OCI-LY7 (cell line): ENCODE data around the gene STK16. TPM values are rescaled to one million over a fixed set of nuclear protein-coding genes. Genes with fewer than 3 reads are reported as not detected.

Experiments used
- Bru-seq: library from RNA; stranded (reverse); fragments of 400-500 nt; gene quantifications from one replicate; lab custom pipeline; 2021; lab: Mats Ljungman, UMichigan
- BruChase-seq, 2 experiments: library from RNA; stranded (reverse); fragments of 400-500 nt; gene quantifications; one replicate each; lab custom pipeline; 2021; lab: Mats Ljungman, UMichigan
- BruUV-seq: library from RNA; stranded (reverse); fragments of 400-500 nt; replicated peaks from 2 replicates; lab custom pipeline; 2021; lab: Mats Ljungman, UMichigan
- CTCF ChIA-PET: fragments of 300-600 bp; sonication (Branson Sonifier 250); formaldehyde crosslinking; loops from one replicate; lab custom pipeline; 2022; ENCODE audit warnings: antibody characterized with exemption; ENCODE audit not compliant: unreplicated experiment; lab: Charles Lee
- POLR2A ChIA-PET: fragments of 300-600 bp; sonication (Branson Sonifier 250); formaldehyde crosslinking; loops from one replicate; lab custom pipeline; 2022; ENCODE audit warnings: antibody characterized with exemption; lab: Charles Lee
- DNase-seq: peaks from one replicate; pipeline ENCODE4 v3.0.0-alpha.2; 2015; ENCODE audit warnings: low spot score
- H2AFZ ChIP-seq: fragments of 200-600 bp; sonication (generic), shearing (Covaris generic); 2 replicates; pipeline ENCODE4 v1.6.1; 2014; ENCODE audit warnings: mild to moderate bottlenecking, antibody characterized with exemption, low read length, moderate library complexity
- H3K27ac ChIP-seq: fragments of 200-600 bp; sonication (generic); 2 replicates; pipeline ENCODE4 v1.5.1; 2014; ENCODE audit warnings: mixed run types, low read depth, mild to moderate bottlenecking, moderate library complexity, low read length, inconsistent platforms; ENCODE audit not compliant: poor library complexity, severe bottlenecking
- H3K36me3 ChIP-seq: fragments of 200-600 bp; sonication (generic); 2 replicates; pipeline ENCODE4 v1.6.1; 2014; ENCODE audit warnings: mild to moderate bottlenecking, antibody characterized with exemption, low read length, moderate library complexity, mixed read lengths; ENCODE audit not compliant: insufficient read depth
- H3K4me1 ChIP-seq: fragments of 200-600 bp; sonication (generic); 2 replicates; pipeline ENCODE4 v1.5.1; 2014; ENCODE audit warnings: mild to moderate bottlenecking, low read length; ENCODE audit not compliant: insufficient read depth, poor library complexity, severe bottlenecking
- H3K4me2 ChIP-seq: fragments of 200-600 bp; sonication (generic); 2 replicates; pipeline ENCODE4 v1.6.1; 2014; ENCODE audit warnings: mild to moderate bottlenecking, low read length
- H3K4me3 ChIP-seq: fragments of 200-600 bp; sonication (generic); 2 replicates; pipeline ENCODE4 v1.5.1; 2014; ENCODE audit warnings: mild to moderate bottlenecking, low read depth, low read length; ENCODE audit not compliant: poor library complexity, severe bottlenecking
- H3K79me2 ChIP-seq: fragments of 200-600 bp; sonication (generic); 2 replicates; pipeline ENCODE4 v1.6.1; 2016; ENCODE audit warnings: low read depth, mild to moderate bottlenecking, low read length, moderate library complexity, mixed read lengths; ENCODE audit not compliant: insufficient read depth
- H3K9me2 ChIP-seq: fragments of 200-600 bp; sonication (generic); 2 replicates; pipeline ENCODE4 v1.6.1; 2016; ENCODE audit warnings: mild to moderate bottlenecking, low read length, mixed read lengths; ENCODE audit not compliant: insufficient read depth
- H3K9me3 ChIP-seq: fragments of 200-600 bp; sonication (generic); 2 replicates; pipeline ENCODE4 v1.6.1; 2014; ENCODE audit warnings: mild to moderate bottlenecking, mixed run types, low read length, mixed read lengths
- H4K20me1 ChIP-seq: fragments of 200-600 bp; sonication (generic); 2 replicates; pipeline ENCODE4 v1.6.1; 2014; ENCODE audit warnings: mild to moderate bottlenecking, antibody characterized with exemption, low read length, moderate library complexity, mixed read lengths; ENCODE audit not compliant: insufficient read depth
- EZH2phosphoT487 ChIP-seq: fragments of 200-600 bp; sonication (generic); IDR thresholded peaks from 2 replicates; pipeline ENCODE4 v1.6.1; 2018; ENCODE audit warnings: low read depth, borderline replicate concordance, mild to moderate bottlenecking, mixed run types, antibody characterized with exemption, low read length, moderate library complexity, mixed read lengths
- intact Hi-C: fragments of 100-400 bp; cut with micrococcal nuclease; formaldehyde crosslinking; loops from one replicate; pipeline ENCODE4 v1.10.0; 2022; ENCODE audit not compliant: unreplicated experiment
- long read RNA-seq: library from polyadenylated mRNA; stranded (forward); transcript quantifications from one replicate; pipeline ENCODE4 v2.0.0, GENCODE V29; 2022
- total RNA-seq, 2 experiments: library from RNA; depleted of rRNA in 1 of 2; stranded (reverse); fragments of >200 nt in 1 of 2; shearing (Covaris generic) in 1 of 2; gene quantifications; 2 replicates each; pipeline ENCODE4 v1.2.3, GENCODE V29; 2014 to 2022
- TF ChIP-seq, protein P1 (sequence below): fragments of 200-600 bp; sonication (generic); conservative IDR thresholded peaks from 2 replicates; pipeline ENCODE4 v1.5.1; 2014; ENCODE audit warnings: mild to moderate bottlenecking, antibody characterized with exemption, low read length, moderate library complexity, mixed read lengths

STK16 gene
- total RNA-seq (2014; rRNA removed; shearing (Covaris generic)) (19.6 and 23.4 TPM in 2 replicates), total RNA-seq (2022) (39.5 and 42.8 TPM in 2 replicates), Bru-seq, nascent RNA (percentile 74 among the genes with signal in this experiment), BruChase-seq, experiment 1, labeled RNA remaining after a 6-hour chase (percentile 57 among the genes with signal in this experiment), BruChase-seq, experiment 2, labeled RNA remaining after a 2-hour chase (percentile 59 among the genes with signal in this experiment)
- long read RNA-seq, partial matches to known transcripts: 0 of 5 reads
- long read RNA-seq, other reads (novel, unspliced or antisense): 3 of 5 reads

- Histone ChIP-seq H3K4me2 (peak within 1 kb of the TSS; percentile 93), H3K36me3 (peaks cover 33% of the 10 kb centered on the region), H3K4me3 (peak within 1 kb of the TSS; percentile 84), H4K20me1 (no peaks in the 10 kb centered on the region), H3K4me1 (peaks cover 54% of the 10 kb centered on the region), H3K79me2 (peaks cover 31% of the 10 kb centered on the region; the same call in 1 of the 2 replicates), H3K9me3 (no peaks in the 10 kb centered on the region), H2AFZ (peak within 1 kb of the TSS; percentile 75), H3K27ac (peak within 1 kb of the TSS; percentile 96), H3K9me2 (no peaks in the 10 kb centered on the region)
- POLR2A ChIA-PET: interaction anchor here (0.5 to 2.7 kb wide), 14 partner anchors 8 to 143 kb away, joined by 3 to 28 read pairs (median 4); partner anchors contain the start of genes ANKZF1, ATG9A, CNPPD1 and DNAJB2
- TSS peak; percentile 85 for BruUV-seq
- intact Hi-C loops: loop anchor here (1.0 kb wide), 1 partner anchor 38 kb away; no protein-coding TSS in a partner anchor
- CTCF ChIA-PET: interaction anchor here (0.5 to 1.0 kb wide), 3 partner anchors 50 to 243 kb away, joined by 3 to 10 read pairs (median 3); no protein-coding TSS in a partner anchor
- DNase-seq: peak; percentile 94
- no peak for TF ChIP-seq EZH2phosphoT487
- TF ChIP-seq, protein P1, sequence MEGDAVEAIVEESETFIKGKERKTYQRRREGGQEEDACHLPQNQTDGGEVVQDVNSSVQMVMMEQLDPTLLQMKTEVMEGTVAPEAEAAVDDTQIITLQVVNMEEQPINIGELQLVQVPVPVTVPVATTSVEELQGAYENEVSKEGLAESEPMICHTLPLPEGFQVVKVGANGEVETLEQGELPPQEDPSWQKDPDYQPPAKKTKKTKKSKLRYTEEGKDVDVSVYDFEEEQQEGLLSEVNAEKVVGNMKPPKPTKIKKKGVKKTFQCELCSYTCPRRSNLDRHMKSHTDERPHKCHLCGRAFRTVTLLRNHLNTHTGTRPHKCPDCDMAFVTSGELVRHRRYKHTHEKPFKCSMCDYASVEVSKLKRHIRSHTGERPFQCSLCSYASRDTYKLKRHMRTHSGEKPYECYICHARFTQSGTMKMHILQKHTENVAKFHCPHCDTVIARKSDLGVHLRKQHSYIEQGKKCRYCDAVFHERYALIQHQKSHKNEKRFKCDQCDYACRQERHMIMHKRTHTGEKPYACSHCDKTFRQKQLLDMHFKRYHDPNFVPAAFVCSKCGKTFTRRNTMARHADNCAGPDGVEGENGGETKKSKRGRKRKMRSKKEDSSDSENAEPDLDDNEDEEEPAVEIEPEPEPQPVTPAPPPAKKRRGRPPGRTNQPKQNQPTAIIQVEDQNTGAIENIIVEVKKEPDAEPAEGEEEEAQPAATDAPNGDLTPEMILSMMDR: no peak
Measured at GRCh38 chr2:219245148-219245898, at the start of gene STK16, which contains the start of gene GLB1L. TSS of gene STK16 (plus strand) at chr2:219245479. CDS start at chr2:219246000, 521 bp downstream. TSS of gene GLB1L (minus strand) at chr2:219245444. CDS start at chr2:219243573, 1,871 bp downstream.

GRCh38 chr2:219197388-219197787, 47.9 kb upstream of the STK16 start:
- BruUV-seq: no TSS peak
- Histone ChIP-seq H3K4me1 (no peaks in the 10 kb centered on the region), H3K9me2 (no peaks in the 10 kb centered on the region), H4K20me1 (no peaks in the 10 kb centered on the region), H3K36me3 (no peaks in the 10 kb centered on the region), H3K9me3 (no peaks in the 10 kb centered on the region), H3K79me2 (no peaks in the 10 kb centered on the region), H3K4me2 (no peak overlapping the region), H3K4me3 (no peak overlapping the region), H3K27ac (no peak overlapping the region), H2AFZ (no peak overlapping the region)
- no peak for TF ChIP-seq EZH2phosphoT487
- TF ChIP-seq, protein P1: no peak
- POLR2A ChIA-PET: interaction anchor here (0.8 to 0.9 kb wide), 2 partner anchors 9 to 15 kb away, joined by 3 to 4 read pairs; partner anchors contain the start of gene ZFAND2B
- CTCF ChIA-PET: interaction anchor here (0.6 kb wide), 1 partner anchor 9 kb away, joined by 7 read pairs; the partner anchor contains the start of gene ZFAND2B
- DNase-seq: no peak
- intact Hi-C loops: no loop called here
